GM21529 (cell line): ENCODE results near the gene ZSWIM5.

Experiments
- ATAC-seq: cut with Tn5 transposase; IDR thresholded peaks from one replicate; pipeline ENCODE4 v1.9.1; 2021; ENCODE audit not compliant: unreplicated experiment

ZSWIM5 gene

DNA sequence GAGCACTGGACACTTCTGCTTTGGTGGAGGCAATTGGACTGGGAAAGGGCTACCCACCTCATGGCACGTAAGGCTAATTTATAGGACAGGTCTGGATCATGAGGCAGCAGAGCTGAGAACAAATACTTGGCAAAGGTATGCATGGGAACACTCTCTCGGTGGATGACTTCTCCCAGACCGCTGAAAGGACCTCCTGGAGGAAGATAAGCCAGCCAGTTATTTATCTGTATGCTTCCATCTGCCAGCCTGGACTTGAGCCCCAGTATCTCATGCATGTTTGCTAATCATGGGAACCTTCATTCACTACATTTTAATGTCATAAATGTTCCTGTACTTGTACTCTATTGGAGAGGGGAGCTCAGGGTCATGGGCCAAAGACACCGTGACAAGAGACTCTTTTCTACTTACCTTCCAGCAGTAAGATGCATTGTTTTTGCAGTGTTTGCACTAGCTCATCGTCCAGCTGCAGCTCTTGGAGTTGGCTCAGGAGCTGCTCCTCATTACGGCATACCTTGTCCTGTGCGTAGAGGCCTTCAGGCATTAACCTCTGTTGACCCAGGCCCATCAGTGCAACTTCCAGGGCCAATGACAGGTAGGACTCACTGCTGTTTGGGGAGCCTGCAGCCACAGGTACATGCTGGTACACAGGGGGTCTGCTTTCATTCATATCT lies 170.6 kb downstream of the ZSWIM5 start:
- ATAC-seq, result no peak

DNA sequence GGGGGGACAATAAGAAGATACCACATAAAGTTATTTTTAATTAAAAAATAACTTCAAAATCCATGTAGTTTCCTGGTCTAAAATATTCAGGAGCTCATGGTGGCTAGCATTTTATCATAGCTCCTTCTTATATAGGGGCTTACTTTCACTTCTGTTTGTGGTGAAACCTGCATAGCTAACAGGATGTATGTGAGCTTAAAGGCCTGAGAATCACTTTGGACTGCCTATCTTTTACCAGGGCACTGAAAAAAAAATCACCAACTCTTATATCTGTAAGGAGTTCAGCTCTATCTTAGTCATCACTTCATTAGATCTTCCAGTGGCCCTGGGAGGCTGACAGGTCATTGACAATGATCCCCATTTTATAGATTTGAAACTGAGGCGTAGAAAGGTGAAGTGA lies 173.0 kb downstream of the ZSWIM5 start:
- ATAC-seq, result no peak

DNA sequence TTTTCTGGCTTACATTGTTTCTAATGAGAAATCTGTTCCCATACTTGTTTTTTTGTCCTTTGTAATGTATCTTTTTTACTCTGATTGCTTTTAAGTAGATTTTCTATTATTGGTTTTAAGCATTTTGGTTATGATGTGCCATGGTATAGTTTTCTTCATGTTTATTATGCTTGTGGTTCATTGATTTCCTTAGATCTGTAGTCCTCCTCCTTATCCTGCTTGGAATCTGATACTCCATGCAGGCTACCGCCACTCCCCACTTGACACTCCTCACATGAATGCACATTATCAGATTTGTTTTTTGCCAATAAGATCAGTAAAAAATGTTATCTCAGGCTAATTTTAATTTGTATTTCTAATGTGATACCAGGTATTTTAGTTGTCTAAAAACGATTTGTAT lies 173.6 kb downstream of the ZSWIM5 start:
- ATAC-seq, result no peak

DNA sequence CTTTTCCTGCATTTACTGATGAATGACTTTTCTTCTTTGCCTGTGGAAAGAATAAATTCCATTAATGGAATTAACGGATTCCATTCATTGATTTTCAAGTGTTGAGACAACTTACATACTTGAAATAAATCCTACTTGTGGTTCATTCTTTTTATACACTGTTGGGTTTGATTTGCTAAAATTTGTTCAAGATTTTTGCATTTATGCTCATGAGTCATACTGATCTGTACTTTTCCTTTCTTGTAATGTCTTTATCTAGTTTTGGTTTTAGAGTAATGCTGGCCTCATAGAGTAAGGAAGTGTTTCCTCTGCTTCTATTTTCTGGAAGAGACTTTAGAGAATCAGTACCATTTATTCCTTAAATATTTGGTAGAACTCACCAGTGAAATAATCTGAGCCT lies 180.0 kb downstream of the ZSWIM5 start:
- no peak for ATAC-seq

DNA sequence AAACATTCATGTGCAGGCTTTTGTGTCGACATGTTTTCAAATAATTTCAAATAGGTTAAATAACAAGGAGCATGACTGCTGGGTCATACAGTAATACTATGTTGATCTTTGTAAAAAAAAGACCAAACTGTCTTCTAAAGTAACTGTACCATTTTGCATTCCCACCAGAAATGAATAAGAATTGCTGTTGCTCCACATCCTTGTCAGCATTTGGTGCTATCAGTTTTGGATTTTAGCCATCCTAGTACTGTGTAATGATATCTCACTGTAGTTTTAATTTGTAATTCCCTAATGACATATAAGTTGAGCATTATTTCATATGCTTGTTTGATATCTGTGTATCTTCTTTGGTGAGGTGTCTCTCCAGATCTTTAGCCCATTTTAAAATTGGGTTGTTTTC lies 182.7 kb downstream of the ZSWIM5 start:
- no peak for ATAC-seq

DNA sequence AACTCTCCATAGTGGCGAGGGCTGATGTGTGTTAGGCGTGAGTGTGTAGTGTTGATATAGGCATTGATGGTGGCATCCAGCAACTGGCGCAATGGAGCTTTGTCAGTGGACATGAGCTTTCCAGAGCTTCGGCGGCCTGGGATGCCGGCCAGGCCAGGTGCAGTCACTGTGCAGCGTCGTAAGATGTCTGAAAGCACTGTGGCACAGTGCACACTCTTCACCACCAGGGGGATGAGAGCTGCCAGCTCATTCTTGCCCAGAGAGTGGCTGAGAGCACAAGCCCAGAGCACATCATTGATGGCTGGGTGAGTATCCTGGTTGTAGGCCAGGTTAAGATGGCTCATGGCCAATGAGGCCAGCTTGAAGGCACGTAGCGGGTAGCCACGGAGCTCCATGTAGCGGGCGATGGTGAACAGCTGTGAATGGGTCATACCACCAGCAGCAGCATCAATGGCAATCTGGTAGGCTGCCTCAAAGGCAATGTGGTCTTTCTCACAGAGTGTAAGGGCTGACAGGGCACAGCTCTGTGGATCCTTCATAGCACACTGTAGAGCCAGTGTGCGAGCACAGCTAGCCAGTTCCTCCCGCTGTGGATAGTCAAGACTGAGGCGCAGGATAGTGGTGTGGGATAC lies 187.7 kb downstream of the ZSWIM5 start:
- peak; percentile 60 for ATAC-seq

DNA sequence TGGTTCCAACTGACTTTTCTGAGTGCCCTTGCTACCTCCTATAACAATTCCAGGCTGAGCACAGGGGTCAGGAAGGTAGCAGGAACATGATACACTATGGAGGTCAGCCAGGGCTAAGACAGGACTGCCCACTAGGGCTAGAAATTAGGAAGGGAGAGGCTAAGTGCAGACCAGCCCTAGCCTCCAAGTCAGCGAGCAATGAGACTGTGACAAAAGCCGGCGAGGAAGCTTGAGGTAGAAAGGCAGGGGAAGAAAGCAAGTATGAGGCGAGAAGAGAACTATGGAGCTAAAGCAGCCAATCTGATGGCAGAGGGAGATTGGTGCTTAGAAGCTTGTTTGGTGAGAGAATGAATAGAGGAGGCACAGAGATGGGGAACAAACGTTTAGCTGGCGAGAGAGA lies 189.6 kb downstream of the ZSWIM5 start:
- ATAC-seq, result no peak

DNA sequence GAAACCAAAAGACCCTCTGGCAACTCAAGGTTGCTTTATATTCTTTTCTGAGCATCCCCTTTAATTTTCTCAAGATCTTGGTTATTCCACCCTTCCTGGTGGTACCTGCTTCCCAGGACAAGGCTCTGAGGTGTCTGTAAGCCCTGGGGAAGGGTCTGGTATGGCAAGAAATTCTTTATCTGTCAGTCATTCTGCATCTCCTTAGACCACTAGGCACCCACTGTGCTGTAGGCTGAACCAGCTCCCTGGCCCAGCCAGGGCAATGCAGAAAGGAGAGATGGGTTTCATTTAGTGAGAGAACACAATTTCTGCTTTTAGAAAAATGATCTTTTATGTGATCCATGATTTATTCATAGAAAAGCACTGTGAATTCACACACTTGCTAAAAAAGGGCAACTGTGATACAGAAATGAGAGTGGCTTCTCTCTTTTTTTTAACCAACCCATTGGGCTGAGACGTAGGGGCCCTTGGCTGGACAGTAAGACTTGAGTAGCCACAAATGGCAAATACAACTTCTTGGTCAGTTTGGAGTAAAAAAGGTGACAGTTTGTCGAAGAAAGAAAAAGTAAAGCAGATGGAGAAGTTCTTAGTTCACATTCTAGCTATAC lies 190.2 kb downstream of the ZSWIM5 start:
- no peak for ATAC-seq

DNA sequence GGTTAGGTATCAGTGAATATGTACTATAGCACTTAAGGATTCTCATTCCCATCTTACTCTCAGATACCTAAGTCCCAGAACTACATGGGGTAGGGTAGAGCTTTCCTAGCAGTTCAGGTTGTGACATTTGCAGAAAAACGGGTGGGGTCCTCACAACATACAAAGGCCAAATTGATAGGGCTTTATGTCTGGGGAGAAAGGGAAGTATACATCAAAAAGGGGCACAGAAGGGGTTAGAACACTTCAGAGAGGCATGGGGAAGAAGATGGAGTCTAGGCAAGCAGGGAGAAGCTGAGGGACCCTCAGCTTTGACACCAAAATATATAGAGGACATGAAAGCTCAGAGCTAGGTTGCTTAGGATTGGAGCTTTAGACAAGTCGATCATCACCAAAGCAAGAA lies 190.7 kb downstream of the ZSWIM5 start:
- ATAC-seq, result no peak

DNA sequence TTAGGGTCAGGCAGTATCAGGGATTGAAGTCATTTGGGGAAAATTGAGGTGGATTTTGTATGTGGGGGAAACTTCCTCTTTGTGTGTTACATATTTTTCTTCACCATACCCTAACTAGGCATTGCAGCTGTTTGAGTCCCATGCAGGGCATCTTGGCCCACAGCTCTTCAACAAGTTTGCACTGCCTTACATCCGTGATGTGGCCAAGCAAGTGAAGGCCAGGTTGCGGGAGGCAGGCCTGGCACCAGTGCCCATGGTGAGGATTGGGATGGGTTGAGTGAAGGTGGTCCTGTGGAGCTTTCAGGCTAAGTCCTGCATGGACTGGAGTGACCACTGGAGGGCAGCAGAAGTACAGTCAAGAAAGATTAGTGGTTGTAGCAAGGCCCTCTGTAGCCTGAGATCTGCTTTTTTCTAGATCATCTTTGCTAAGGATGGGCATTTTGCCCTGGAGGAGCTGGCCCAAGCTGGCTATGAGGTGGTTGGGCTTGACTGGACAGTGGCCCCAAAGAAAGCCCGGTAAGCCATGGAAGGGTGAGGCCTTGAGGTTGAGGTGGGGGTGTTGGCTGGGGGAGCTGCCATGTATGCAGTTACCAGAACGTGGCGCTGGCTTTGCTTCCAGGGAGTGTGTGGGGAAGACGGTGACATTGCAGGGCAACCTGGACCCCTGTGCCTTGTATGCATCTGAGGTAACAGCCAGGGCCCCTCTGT lies 191.9 kb downstream of the ZSWIM5 start:
- no peak for ATAC-seq

DNA sequence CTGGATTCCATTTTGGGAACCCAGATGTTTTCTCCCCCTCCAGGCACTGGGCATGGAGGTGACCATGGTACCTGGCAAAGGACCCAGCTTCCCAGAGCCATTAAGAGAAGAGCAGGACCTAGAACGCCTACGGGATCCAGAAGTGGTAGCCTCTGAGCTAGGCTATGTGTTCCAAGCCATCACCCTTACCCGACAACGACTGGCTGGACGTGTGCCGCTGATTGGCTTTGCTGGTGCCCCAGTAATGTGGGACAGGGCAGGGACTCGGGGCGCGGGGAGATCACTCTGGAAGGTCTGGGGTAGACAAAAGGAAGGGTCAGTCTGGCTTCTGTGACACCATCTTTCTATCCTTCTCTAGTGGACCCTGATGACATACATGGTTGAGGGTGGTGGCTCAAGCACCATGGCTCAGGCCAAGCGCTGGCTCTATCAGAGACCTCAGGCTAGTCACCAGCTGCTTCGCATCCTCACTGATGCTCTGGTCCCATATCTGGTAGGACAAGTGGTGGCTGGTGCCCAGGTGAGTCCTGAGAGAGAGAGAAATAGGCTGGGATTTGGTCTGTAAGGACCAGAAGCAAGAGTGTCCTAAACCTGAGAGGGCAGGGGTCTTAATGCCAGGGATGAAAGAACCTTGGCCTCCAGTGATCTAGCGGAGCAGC lies 192.7 kb downstream of the ZSWIM5 start:
- no peak for ATAC-seq

DNA sequence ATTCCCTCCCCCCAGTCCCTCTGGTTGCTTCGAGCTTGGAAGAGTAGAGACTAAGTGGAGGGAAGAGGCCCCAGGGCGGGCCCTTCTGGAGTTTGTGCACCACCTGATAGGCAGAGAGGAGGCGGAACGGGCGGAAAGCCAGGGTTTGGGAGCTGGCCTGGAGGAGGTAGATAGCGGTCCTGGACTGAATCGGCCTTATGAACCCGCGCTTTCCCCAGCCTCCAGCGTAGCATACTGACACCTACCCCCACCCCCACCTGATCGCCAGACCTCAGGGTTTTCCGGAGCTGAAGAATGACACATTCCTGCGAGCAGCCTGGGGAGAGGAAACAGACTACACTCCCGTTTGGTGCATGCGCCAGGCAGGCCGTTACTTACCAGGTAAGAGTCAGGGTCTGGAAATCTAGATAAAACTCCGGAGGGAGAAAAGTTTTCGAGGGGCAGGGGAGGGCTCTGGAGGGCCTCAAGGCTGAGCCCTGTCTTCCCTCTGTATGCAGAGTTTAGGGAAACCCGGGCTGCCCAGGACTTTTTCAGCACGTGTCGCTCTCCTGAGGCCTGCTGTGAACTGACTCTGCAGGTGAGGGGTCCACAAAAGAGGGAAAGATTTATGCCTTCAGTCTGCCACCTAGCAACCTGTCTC lies 193.6 kb downstream of the ZSWIM5 start:
- no peak for ATAC-seq

DNA sequence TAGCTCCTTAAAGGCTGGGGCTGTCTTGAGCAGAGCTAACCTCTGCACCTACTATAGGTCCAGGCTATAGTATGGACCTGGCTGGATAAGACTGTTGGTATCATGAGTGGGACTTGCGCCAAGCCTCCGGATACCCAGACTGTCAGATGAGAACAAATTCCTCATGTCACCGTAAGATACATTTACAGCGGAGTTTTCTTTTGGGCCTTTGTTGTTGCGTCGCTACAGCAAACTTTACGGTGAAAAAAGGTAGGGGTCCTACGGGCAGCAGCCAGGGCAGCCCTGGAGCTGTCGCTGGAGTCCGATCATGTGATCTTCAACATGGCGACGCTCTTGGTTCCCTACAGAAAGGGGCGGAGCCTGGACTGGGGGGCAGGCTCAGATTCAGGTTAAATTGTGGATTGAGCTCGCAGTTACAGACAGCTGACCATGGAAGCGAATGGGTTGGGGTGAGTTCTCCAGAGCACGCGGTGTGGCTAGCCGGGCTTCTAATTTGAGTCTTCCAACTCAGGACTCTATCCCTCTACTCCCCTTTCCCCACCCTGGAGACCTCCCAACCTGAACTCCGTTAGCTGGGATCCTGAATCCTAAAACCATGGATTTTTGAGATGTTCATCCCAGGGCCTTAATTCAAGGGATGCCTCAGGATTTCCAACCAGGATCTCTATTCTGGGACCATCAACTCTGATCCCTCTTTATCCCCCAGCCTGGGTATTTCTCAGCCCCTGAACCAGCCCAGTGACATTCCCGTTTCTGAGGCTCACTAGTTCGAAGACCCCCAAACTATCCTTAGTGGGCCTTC lies 194.4 kb downstream of the ZSWIM5 start, which contains the start of gene UROD:
TSS of gene UROD (plus strand) at position 418 of the 802 bp plus-strand sequence. CDS start at position 430, 12 bp downstream.
- ATAC-seq, result peak; percentile 60

DNA sequence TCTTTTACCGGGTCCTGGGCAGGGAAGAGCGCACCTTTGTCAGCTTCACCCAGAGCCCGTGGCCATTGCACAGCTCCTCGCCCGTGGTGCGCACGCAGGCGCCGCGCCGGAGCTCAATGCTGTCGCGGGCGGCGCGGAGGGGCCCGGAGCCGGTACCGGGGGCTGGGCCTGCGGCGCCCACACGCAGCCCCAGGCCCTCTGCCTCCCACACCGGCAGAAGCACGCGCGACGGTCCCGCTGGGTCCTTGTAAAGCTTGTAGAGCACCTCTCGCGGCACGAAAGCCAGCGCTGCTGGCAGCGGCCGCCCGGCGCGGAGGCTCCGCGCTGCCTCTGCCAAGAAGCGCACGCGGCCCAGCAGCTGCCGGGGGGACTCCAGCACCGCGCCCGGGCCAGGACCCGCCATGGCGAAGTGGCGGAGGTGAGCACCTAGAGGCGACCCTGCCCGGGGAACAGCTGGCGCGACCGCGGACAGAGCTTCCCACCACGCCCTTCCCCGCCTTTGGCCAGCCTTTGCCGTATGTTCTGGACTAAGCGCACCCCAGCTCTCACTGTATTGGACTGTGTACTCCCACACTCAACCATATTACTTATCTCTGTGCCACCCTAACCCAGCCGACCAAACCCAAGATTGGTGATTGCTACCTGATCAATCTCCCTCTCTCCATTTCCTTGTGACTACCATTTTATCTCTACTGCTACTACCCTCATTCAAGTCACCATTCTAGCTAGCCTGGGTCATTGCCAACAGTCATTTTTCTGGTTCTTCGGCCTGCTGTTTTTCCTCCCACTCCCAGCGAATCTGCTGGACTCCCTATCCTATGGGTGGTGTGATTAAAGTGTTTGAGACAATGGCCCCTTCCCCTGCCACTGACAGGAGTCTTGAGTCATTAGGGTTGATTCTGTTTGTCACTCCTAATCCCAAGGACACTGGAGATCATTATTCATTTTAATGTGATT lies 195.3 kb downstream of the ZSWIM5 start, which contains the start of gene HECTD3:
TSS of gene HECTD3 (minus strand) at position 470 of the 957 bp plus-strand sequence. CDS start at position 403, 67 bp downstream.
- peak; percentile 70 for ATAC-seq

DNA sequence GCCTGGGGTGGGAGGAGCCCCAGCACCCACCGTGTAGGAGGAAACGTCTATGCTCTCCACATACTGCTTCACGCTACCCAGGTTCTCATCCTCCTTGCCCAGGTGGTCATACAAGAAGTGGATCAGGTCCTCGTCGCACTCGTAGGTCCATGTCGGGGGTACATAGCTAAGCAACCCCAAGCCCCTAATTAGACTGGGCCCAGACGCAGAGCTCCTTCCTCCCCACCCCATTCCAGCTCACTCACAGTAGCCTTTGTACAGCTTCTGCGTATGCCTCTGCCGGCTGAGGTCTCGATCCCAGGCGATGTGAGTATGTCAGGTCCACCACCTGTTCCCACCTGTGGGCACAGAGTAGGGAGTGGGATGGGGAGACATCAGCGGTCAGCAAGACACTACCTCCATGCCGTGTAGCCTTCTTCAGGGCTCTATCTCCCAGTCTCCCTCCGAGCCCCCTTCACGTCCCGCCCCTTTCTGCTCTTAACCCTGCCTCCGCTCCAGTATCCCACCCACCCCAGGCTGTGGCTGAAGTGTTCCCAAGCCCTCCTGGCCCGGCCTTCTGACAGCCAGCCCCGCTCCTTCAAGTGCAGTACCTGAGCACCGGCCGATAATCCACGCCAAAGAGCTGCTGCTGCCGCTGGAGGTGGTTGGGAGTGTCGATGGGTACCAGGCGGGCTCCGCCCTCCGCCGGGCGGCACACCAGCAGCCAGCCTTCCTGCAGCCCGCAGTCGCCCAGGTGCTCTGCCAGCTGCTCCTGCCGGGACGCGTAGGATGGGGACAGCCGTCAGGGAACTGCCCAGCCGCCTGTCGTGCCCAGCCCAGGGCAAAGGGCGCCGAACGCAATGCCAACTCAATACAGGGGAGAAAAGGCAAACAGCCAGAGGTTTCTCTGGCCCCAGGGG lies 196.2 kb downstream of the ZSWIM5 start:
- no peak for ATAC-seq

DNA sequence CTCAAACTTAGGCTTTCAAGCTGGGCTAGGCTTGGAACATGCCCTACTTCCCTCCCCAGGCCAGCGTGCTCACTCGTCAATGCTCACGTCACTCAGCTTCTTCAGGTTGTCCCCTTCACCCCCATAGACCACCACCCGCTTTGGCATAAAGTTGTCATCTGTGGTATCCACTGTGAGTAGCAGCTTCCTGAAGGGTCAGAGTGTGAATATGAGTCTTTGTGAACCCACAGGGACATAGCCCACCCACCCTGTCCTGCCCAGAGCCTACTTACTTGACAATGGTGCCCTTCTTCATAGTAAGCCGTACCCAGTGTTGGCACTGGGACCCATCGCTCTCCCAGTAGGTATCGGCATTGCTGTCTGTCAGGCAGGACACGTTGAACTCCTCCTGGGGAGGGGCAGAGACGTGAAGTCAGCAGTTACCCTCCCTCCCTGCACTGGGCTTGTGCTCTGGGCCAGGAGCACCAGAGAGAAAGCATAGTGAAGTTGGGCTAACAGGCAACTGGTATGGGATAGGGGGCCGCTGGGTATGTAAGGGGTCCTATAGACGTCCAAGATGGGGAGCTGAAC lies 197.0 kb downstream of the ZSWIM5 start:
- no peak for ATAC-seq

DNA sequence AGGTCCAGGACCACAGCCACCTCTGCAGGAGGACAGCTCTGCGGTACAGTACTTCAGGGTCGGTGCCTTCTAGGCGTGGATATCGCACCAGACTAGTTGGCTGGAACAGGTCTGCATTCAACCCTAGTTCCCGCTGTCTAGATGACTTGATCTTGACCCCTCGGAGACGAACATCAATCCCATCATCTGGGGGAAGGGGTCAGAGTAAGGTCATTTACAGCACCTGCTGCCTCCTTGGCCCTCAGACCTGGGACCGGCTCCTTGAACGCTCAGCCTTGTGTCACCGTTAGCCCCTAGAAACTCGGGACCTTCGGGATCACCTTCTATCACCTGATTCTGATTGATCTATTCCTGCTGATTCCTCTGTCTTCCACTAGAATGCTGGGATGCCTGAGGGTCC lies 197.9 kb downstream of the ZSWIM5 start:
- ATAC-seq, result no peak
